ENCODE data around the gene ANXA8.

ANXA8 gene

GRCh38 chr10:47420305-47421056, 63.4 kb downstream of the ANXA8 start:
- Histone ChIP-seq H3K4me1 (ENCODE audit: control extremely low read depth in 1 of 4, control insufficient read depth in 4 of 4, insufficient read depth in 4 of 4, low read length in 3 of 4) (no peaks in the 10 kb centered on the region), H3K27ac (ENCODE audit: insufficient read depth in 1 of 2, low read depth in 1 of 2, low read length in 2 of 2, poor library complexity in 1 of 2, severe bottlenecking in 2 of 2) (no peak overlapping the region), H3K36me3 (ENCODE audit: control insufficient read depth in 4 of 4, insufficient read depth in 4 of 4, low read length in 3 of 4) (no peaks in the 10 kb centered on the region), H3K27me3 (replicated peaks in 2 of 5; ENCODE audit: control insufficient read depth in 4 of 5, insufficient read depth in 5 of 5, low read length in 4 of 5) (no peaks in the 10 kb centered on the region), H3K4me3 (ENCODE audit: control insufficient read depth in 1 of 7, extremely low read depth in 1 of 7, insufficient read depth in 4 of 7, low read depth in 2 of 7, low read length in 6 of 7) (no peak overlapping the region), H3K9me3 (ENCODE audit: control extremely low read depth in 1 of 5, control insufficient read depth in 4 of 5, insufficient read depth in 2 of 5, low read depth in 1 of 5, low read length in 4 of 5) (no peaks in the 10 kb centered on the region)
- DNase-seq = no peak
- WGBS (ENCODE audit: insufficient coverage) = 91% methylated on average over 11 of the region's 14 CpGs
- ChIA-PET CTCF (no interaction called here), POLR2A (no interaction called here)

GRCh38 chr10:47419421-47419820, 64.5 kb downstream of the ANXA8 start:
- POLR2A ChIA-PET = no interaction called here
- H3K27me3 ChIP-seq (replicated peaks in 2 of 5; ENCODE audit: control insufficient read depth in 4 of 5, insufficient read depth in 5 of 5, low read length in 4 of 5) = no peaks in the 10 kb centered on the region
- 87% methylated on average over 2 of the region's 2 CpGs for WGBS (ENCODE audit: insufficient coverage)
- no peaks in the 10 kb centered on the region for H3K4me1 ChIP-seq (ENCODE audit: control extremely low read depth in 1 of 4, control insufficient read depth in 4 of 4, insufficient read depth in 4 of 4, low read length in 3 of 4)
- CTCF ChIA-PET = no interaction called here
- H3K36me3 ChIP-seq (ENCODE audit: control insufficient read depth in 4 of 4, insufficient read depth in 4 of 4, low read length in 3 of 4) = no peaks in the 10 kb centered on the region
- no peaks in the 10 kb centered on the region for H3K9me3 ChIP-seq (ENCODE audit: control extremely low read depth in 1 of 5, control insufficient read depth in 4 of 5, insufficient read depth in 2 of 5, low read depth in 1 of 5, low read length in 4 of 5)
- no peak overlapping the region for H3K4me3 ChIP-seq (ENCODE audit: control insufficient read depth in 1 of 7, extremely low read depth in 1 of 7, insufficient read depth in 4 of 7, low read depth in 2 of 7, low read length in 6 of 7)
- DNase-seq = no peak
- H3K27ac ChIP-seq (ENCODE audit: insufficient read depth in 1 of 2, low read depth in 1 of 2, low read length in 2 of 2, poor library complexity in 1 of 2, severe bottlenecking in 2 of 2) = no peak overlapping the region

- WGBS (ENCODE audit: insufficient coverage) = 100% methylated on average over 4 of the region's 4 CpGs
- no peak overlapping the region for H3K27ac ChIP-seq (ENCODE audit: insufficient read depth in 1 of 2, low read depth in 1 of 2, low read length in 2 of 2, poor library complexity in 1 of 2, severe bottlenecking in 2 of 2)
- H3K4me1 ChIP-seq (ENCODE audit: control extremely low read depth in 1 of 4, control insufficient read depth in 4 of 4, insufficient read depth in 4 of 4, low read length in 3 of 4) = no peaks in the 10 kb centered on the region
- H3K36me3 ChIP-seq (ENCODE audit: control insufficient read depth in 4 of 4, insufficient read depth in 4 of 4, low read length in 3 of 4) = no peaks in the 10 kb centered on the region
- POLR2A ChIA-PET = no interaction called here
- DNase-seq = no peak
- H3K4me3 ChIP-seq (ENCODE audit: control insufficient read depth in 1 of 7, extremely low read depth in 1 of 7, insufficient read depth in 4 of 7, low read depth in 2 of 7, low read length in 6 of 7) = no peak overlapping the region
- H3K9me3 ChIP-seq (ENCODE audit: control extremely low read depth in 1 of 5, control insufficient read depth in 4 of 5, insufficient read depth in 2 of 5, low read depth in 1 of 5, low read length in 4 of 5) = no peaks in the 10 kb centered on the region
- CTCF ChIA-PET = no interaction called here
- H3K27me3 ChIP-seq (replicated peaks in 2 of 5; ENCODE audit: control insufficient read depth in 4 of 5, insufficient read depth in 5 of 5, low read length in 4 of 5) = no peaks in the 10 kb centered on the region
Measured at GRCh38 chr10:47418966-47419365, 64.9 kb downstream of the ANXA8 start.

- Histone ChIP-seq H3K4me1 (ENCODE audit: control extremely low read depth in 1 of 4, control insufficient read depth in 4 of 4, insufficient read depth in 4 of 4, low read length in 3 of 4) (no peaks in the 10 kb centered on the region), H3K27me3 (replicated peaks in 2 of 5; ENCODE audit: control insufficient read depth in 4 of 5, insufficient read depth in 5 of 5, low read length in 4 of 5) (no peaks in the 10 kb centered on the region), H3K9me3 (ENCODE audit: control extremely low read depth in 1 of 5, control insufficient read depth in 4 of 5, insufficient read depth in 2 of 5, low read depth in 1 of 5, low read length in 4 of 5) (no peaks in the 10 kb centered on the region), H3K4me3 (ENCODE audit: control insufficient read depth in 1 of 7, extremely low read depth in 1 of 7, insufficient read depth in 4 of 7, low read depth in 2 of 7, low read length in 6 of 7) (no peak overlapping the region), H3K27ac (ENCODE audit: insufficient read depth in 1 of 2, low read depth in 1 of 2, low read length in 2 of 2, poor library complexity in 1 of 2, severe bottlenecking in 2 of 2) (no peak overlapping the region), H3K36me3 (ENCODE audit: control insufficient read depth in 4 of 4, insufficient read depth in 4 of 4, low read length in 3 of 4) (no peaks in the 10 kb centered on the region)
- CTCF ChIA-PET = no interaction called here
- POLR2A ChIA-PET = no interaction called here
- DNase-seq = no peak
- 97% methylated on average over 6 of the region's 6 CpGs for WGBS (ENCODE audit: insufficient coverage)
Measured at GRCh38 chr10:47418321-47418720, 65.6 kb downstream of the ANXA8 start.
